Adrenal gland (tissue), 5 donors: ENCODE results near the gene BOK.

Experiments used
- CTCF ChIP-seq, 6 experiments: fragments of 450-650 bp in 4 of 6; fragments of 200-600 bp in 2 of 6; sonication (generic) in 1 of 6; IDR thresholded peaks; 1 replicate in 5 of 6; 2 replicates in 1 of 6; pipeline versions ENCODE4 v1.5.1 to v1.8.0; 2016 to 2021; ENCODE audit warnings: antibody characterized with exemption in 6 of 6, mild to moderate bottlenecking in 2 of 6, moderate library complexity in 1 of 6
- POLR2A ChIP-seq, 2 donors: fragments of 450-650 bp; IDR thresholded peaks; one replicate each; pipeline ENCODE4 v1.6.1; 2017; ENCODE audit warnings: antibody characterized with exemption in 2 of 2, mild to moderate bottlenecking in 2 of 2, moderate library complexity in 1 of 2
- donor health status: DM: no; HTN: no; CAD: no.

- TF ChIP-seq CTCF (IDR thresholded peaks at IDR 0.05): no peak
- no peak for TF ChIP-seq POLR2A (IDR thresholded peaks at IDR 0.05)
Observed at GRCh38 chr2:241582806-241583205, 24.3 kb downstream of the BOK start.
